GM03348 (cell line): ENCODE results near the gene RPS6KA2.
A peak's percentile ranks its signal among the peaks of the same experiment; 100 is the strongest.

Experiments used
- DNase-seq: peaks from one replicate; pipeline ENCODE4 v3.0.0; 2012; ENCODE audit warnings: low spot score

RPS6KA2 gene

GRCh38 chr6:166485651-166486535 is 141.2 kb downstream of the RPS6KA2 start:
- no peak for DNase-seq

GRCh38 chr6:166484863-166485262 is 142.2 kb downstream of the RPS6KA2 start:
- DNase-seq, result no peak

GRCh38 chr6:166483573-166484250 is 143.3 kb downstream of the RPS6KA2 start:
- no peak for DNase-seq

GRCh38 chr6:166483026-166483425 is 144.0 kb downstream of the RPS6KA2 start:
- DNase-seq, result no peak

GRCh38 chr6:166478782-166479592 is 148.1 kb downstream of the RPS6KA2 start:
- no peak for DNase-seq

GRCh38 chr6:166477647-166478365 is 149.2 kb downstream of the RPS6KA2 start:
- no peak for DNase-seq

GRCh38 chr6:166476634-166477215 is 150.3 kb downstream of the RPS6KA2 start:
- no peak for DNase-seq

GRCh38 chr6:166476061-166476591 is 150.9 kb downstream of the RPS6KA2 start:
- no peak for DNase-seq

GRCh38 chr6:166474721-166475565 is 152.1 kb downstream of the RPS6KA2 start:
- DNase-seq, result peak; percentile 43

GRCh38 chr6:166473886-166474571 is 153.0 kb downstream of the RPS6KA2 start:
- DNase-seq, result no peak

GRCh38 chr6:166472636-166473035 is 154.4 kb downstream of the RPS6KA2 start:
- no peak for DNase-seq

GRCh38 chr6:166471797-166472260 is 155.2 kb downstream of the RPS6KA2 start:
- DNase-seq, result no peak

GRCh38 chr6:166470863-166471410 is 156.1 kb downstream of the RPS6KA2 start:
- DNase-seq, result no peak

- no peak for DNase-seq
Observed at GRCh38 chr6:166470029-166470862, 156.8 kb downstream of the RPS6KA2 start.

GRCh38 chr6:166469426-166469961 is 157.6 kb downstream of the RPS6KA2 start:
- DNase-seq, result no peak

GRCh38 chr6:166467436-166468000 is 159.5 kb downstream of the RPS6KA2 start:
- no peak for DNase-seq
